ENCODE data around the gene BCAP29. TPM values are rescaled to one million over a fixed set of nuclear protein-coding genes. Genes with fewer than 3 reads are reported as not detected.

Gene BCAP29
- 54.1 and 76.3 TPM in 2 replicates for total RNA-seq

GRCh38 chr7:107579885-107580715 is at the start of gene BCAP29:
TSS of gene BCAP29 (plus strand) at chr7:107580246. CDS start at chr7:107580773, 527 bp downstream.

GRCh38 chr7:107563775-107564552 is 16.1 kb upstream of the BCAP29 start, which contains the start of the genes COG5 and DUS4L:
TSS of gene COG5 (minus strand) at chr7:107563920. CDS start at chr7:107563896, 24 bp downstream.
TSS of gene DUS4L (plus strand) at chr7:107563971. CDS start at chr7:107567071, 3,100 bp downstream.

GRCh38 chr7:107660381-107661080 is 80.5 kb downstream of the BCAP29 start, which contains the start of gene SLC26A4:
TSS of gene SLC26A4 (plus strand) at chr7:107660828. CDS start at chr7:107661642, 814 bp downstream.

Other genes starting within 250 kb of the BCAP29 start
- gene GPR22, start 110.2 kb upstream of the BCAP29 start, total RNA-seq = not detected in 2 replicates
- gene COG5, start 16.3 kb upstream of the BCAP29 start, total RNA-seq = 13.0 and 73.8 TPM in 2 replicates
- 1.8 and 3.6 TPM in 2 replicates for gene DUS4L, start 16.3 kb upstream of the BCAP29 start, total RNA-seq
- gene SLC26A4, start 80.6 kb downstream of the BCAP29 start, total RNA-seq = 0.05 and 0.44 TPM in 2 replicates
- gene CBLL1, start 163.9 kb downstream of the BCAP29 start, total RNA-seq = 7.7 and 17.5 TPM in 2 replicates
- not detected in 2 replicates for gene SLC26A3, start 223.0 kb downstream of the BCAP29 start, total RNA-seq